Measurements from ENCODE around the gene DHX32.
A peak's percentile ranks its signal among the peaks of the same experiment; 100 is the strongest.
"Not testable (repeated sequence)": the region's sequence is repeated elsewhere in the genome, so short reads cannot be mapped to it uniquely, and the experiment has no call there.

Gene DHX32

GRCh38 chr10:125881192-125881591 is at the start of gene DHX32:
Gene DHX32, minus strand, starts transcription at chr10:125881292. Its CDS starts 468 bp downstream, at chr10:125880824.
- DNase-seq (ENCODE audit: low spot score) = no peak

- no peak for DNase-seq (ENCODE audit: low spot score)
Measured at GRCh38 chr10:125929618-125930017, 48.5 kb upstream of the DHX32 start.

GRCh38 chr10:125928928-125929585 is 48.0 kb upstream of the DHX32 start:
- DNase-seq (ENCODE audit: low spot score) = no peak

GRCh38 chr10:125927265-125927664 is 46.2 kb upstream of the DHX32 start:
- not testable (repeated sequence) for DNase-seq (ENCODE audit: low spot score)

GRCh38 chr10:125926247-125926646 is 45.2 kb upstream of the DHX32 start:
- DNase-seq (ENCODE audit: low spot score) = no peak

- DNase-seq (ENCODE audit: low spot score) = no peak
Measured at GRCh38 chr10:125925262-125925834, 44.3 kb upstream of the DHX32 start.

- DNase-seq (ENCODE audit: low spot score) = not testable (repeated sequence)
Measured at GRCh38 chr10:125921643-125922306, 40.7 kb upstream of the DHX32 start.

- not testable (repeated sequence) for DNase-seq (ENCODE audit: low spot score)
Measured at GRCh38 chr10:125917704-125918361, 36.7 kb upstream of the DHX32 start.

GRCh38 chr10:125916977-125917376 is 35.9 kb upstream of the DHX32 start:
- no peak for DNase-seq (ENCODE audit: low spot score)

- DNase-seq (ENCODE audit: low spot score) = not testable (repeated sequence)
Measured at GRCh38 chr10:125913277-125913676, 32.2 kb upstream of the DHX32 start.

GRCh38 chr10:125911990-125912389 is 30.9 kb upstream of the DHX32 start:
- DNase-seq (ENCODE audit: low spot score) = no peak

GRCh38 chr10:125911145-125911544 is 30.1 kb upstream of the DHX32 start:
- no peak for DNase-seq (ENCODE audit: low spot score)

- DNase-seq (ENCODE audit: low spot score) = not testable (repeated sequence)
Measured at GRCh38 chr10:125909491-125909890, 28.4 kb upstream of the DHX32 start.

- DNase-seq (ENCODE audit: low spot score) = not testable (repeated sequence)
Measured at GRCh38 chr10:125908813-125909212, 27.7 kb upstream of the DHX32 start.

- not testable (repeated sequence) for DNase-seq (ENCODE audit: low spot score)
Measured at GRCh38 chr10:125907598-125907997, 26.5 kb upstream of the DHX32 start.

- DNase-seq (ENCODE audit: low spot score) = not testable (repeated sequence)
Measured at GRCh38 chr10:125905069-125905994, 24.2 kb upstream of the DHX32 start.

GRCh38 chr10:125903135-125903640 is 22.1 kb upstream of the DHX32 start:
- not testable (repeated sequence) for DNase-seq (ENCODE audit: low spot score)

GRCh38 chr10:125900963-125901362 is 19.9 kb upstream of the DHX32 start:
- not testable (repeated sequence) for DNase-seq (ENCODE audit: low spot score)

- not testable (repeated sequence) for DNase-seq (ENCODE audit: low spot score)
Measured at GRCh38 chr10:125897317-125897716, 16.2 kb upstream of the DHX32 start.

- peak; percentile 84 for DNase-seq (ENCODE audit: low spot score)
Measured at GRCh38 chr10:125896088-125896934, 15.2 kb upstream of the DHX32 start, which contains the start of gene FANK1. Gene FANK1, plus strand, starts transcription at chr10:125896564. Its CDS starts 79 bp downstream, at chr10:125896643.

Measured in AG20443 (cell line).